GM12865 (cell line): ENCODE measurements around the gene ADGRG6.

ENCODE experiments used
- DNase-seq: peaks from one replicate; pipeline ENCODE4 v3.0.0; 2010; ENCODE audit warnings: low read depth
- H3K4me3 ChIP-seq: 2 replicates; pipeline ENCODE4 v1.5.1; 2011; ENCODE audit warnings: mild to moderate bottlenecking, low read depth, low read length, control low read depth
- CTCF ChIP-seq: IDR thresholded peaks from 2 replicates; pipeline ENCODE4 v1.5.1; 2011; ENCODE audit warnings: low read length, control low read depth, low read depth, inconsistent platforms; ENCODE audit not compliant: insufficient read depth; ENCODE audit errors: missing control alignments

Gene ADGRG6

GRCh38 chr6:142301651-142302391 is at the start of gene ADGRG6:
Gene ADGRG6, plus strand, starts transcription at chr6:142302007. Its CDS starts 323 bp downstream, at chr6:142302330.
- peak within 1 kb of the TSS; percentile 49 for H3K4me3 ChIP-seq
- peak; percentile 67 for DNase-seq
- no peak for TF ChIP-seq CTCF

GRCh38 chr6:142254513-142254912 is 47.3 kb upstream of the ADGRG6 start:
- no peak overlapping the region for H3K4me3 ChIP-seq
- no peak for DNase-seq
- no peak for TF ChIP-seq CTCF

GRCh38 chr6:142255785-142256184 is 46.0 kb upstream of the ADGRG6 start:
- no peak for TF ChIP-seq CTCF
- H3K4me3 ChIP-seq = no peak overlapping the region
- no peak for DNase-seq

GRCh38 chr6:142258305-142258704 is 43.5 kb upstream of the ADGRG6 start:
- no peak for TF ChIP-seq CTCF
- no peak for DNase-seq
- H3K4me3 ChIP-seq = no peak overlapping the region

GRCh38 chr6:142258757-142259156 is 43.0 kb upstream of the ADGRG6 start:
- no peak for TF ChIP-seq CTCF
- no peak overlapping the region for H3K4me3 ChIP-seq
- no peak for DNase-seq

GRCh38 chr6:142260748-142261147 is 41.1 kb upstream of the ADGRG6 start:
- H3K4me3 ChIP-seq = no peak overlapping the region
- no peak for TF ChIP-seq CTCF
- no peak for DNase-seq

- no peak for DNase-seq
- H3K4me3 ChIP-seq = no peak overlapping the region
- no peak for TF ChIP-seq CTCF
These were observed 39.6 kb upstream of the ADGRG6 start for GRCh38 chr6:142262231-142262630.
